DMS153 (cell line): Measurements from ENCODE around the gene TIMM23.
"Not testable (repeated sequence)": the region's sequence is repeated elsewhere in the genome, so short reads cannot be mapped to it uniquely, and the experiment has no call there.

ENCODE experiments used
- DNase-seq: peaks from one replicate; lab custom pipeline; 2025; lab: John Stamatoyannopoulos, UW

The TIMM23 gene

DNA sequence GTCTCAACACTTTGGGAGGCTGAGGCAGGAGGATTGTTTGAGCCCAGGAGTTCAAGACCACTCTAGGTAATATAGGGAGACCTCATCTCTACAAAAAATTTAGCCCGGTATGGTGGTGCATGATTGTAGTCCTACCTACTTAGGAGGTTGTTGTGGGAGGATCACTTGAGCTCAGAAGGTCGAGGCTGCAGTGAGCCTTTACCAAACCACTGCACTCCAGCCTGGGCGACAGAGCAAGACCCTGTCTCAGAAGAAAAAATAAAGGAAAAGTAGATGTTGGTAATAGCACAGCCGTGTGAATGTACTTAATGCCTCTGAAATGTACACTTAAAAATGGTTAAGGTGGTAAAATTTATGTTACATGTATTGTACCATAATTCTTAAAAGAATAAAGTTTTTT is 25.3 kb downstream of the TIMM23 start:
- DNase-seq = no peak

- no peak for DNase-seq
Measured at GRCh38 chr10:45997994-45998763, 25.9 kb downstream of the TIMM23 start.

DNA sequence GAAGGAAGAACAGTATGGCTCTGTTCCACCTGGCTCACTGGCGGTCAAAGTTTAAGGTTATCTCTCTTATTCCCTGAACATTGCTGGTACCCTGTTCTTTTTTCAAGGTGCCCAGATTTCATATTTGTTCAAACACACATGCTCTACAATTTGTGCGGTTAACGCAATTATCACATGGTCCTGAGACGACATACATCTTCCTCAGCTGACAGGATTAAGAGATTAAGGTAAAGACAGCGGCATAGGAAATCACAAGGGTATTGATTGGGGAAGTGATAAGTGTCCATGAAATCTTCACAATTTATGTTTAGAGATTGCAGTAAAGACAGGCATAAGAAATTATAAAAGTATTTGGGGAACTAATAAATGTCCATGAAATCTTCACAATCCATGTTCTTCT is 27.7 kb downstream of the TIMM23 start:
- DNase-seq = not testable (repeated sequence)

- no peak for DNase-seq
Measured at GRCh38 chr10:46000538-46000937, 28.2 kb downstream of the TIMM23 start.

GRCh38 chr10:46001187-46001756 is 29.0 kb downstream of the TIMM23 start:
- DNase-seq = no peak

DNA sequence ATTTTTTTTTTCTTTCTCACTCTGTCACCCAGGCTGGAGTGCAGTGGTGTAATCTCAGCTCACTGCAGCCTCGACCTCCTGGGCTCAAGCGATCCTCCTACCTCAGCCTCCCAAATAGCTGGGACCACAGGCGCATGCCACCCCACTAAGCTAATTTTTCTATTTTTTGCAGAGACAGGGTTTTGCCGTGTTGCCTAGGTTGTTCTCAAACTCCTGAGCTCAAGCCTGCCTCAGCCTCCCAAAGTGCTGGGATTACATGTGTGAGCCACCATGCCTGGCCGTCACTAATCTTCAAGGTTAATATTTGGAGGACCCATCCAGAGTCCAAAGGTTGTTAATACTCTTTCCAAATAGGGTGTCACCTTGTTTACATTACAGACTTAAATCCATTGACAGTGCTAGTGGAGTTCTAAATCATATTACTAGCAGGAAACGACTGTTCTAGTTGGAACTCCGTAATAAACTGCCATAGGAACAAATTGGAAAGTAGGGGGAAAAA is 29.9 kb downstream of the TIMM23 start:
- not testable (repeated sequence) for DNase-seq

- no peak for DNase-seq
Measured at GRCh38 chr10:46002916-46003693, 30.8 kb downstream of the TIMM23 start.

DNA sequence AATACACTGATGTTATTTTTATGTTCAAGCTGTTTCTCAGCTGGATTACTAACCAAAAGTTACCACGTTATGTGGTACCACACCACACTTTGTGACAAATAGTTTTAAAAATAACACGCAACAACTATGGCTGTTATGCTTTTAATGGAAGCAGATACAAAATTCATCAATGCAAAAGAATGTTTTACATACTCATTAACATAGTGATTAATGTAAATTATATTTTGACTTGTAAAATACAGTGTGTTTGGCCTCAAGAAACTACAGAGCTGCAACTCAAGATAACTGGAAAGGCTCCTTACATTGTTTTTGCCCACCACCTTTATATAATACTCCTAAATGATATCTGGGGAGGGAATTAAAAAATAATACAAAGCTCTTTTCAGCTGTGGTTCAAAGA is 32.7 kb downstream of the TIMM23 start:
- no peak for DNase-seq

DNA sequence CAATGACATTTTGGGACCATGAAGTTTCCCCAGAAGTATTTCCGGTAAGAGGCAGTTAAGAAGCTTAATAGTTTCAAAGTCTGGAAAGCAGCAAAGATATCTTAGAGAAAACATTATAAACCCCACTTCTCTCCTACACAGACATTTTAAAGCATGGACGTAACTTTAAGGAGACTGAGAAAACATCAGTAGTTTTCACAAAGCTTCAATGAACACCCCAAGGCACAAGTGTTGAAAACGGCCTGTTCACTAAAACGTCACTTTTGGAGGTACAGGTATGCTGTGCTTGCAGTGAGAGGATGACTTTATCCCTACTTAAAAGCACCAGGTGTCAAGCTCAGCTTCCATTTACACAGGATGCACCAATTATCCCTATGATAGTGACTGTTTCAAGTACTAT is 33.1 kb downstream of the TIMM23 start:
- DNase-seq = no peak

GRCh38 chr10:46006219-46006618 is 33.9 kb downstream of the TIMM23 start:
- DNase-seq = no peak

DNA sequence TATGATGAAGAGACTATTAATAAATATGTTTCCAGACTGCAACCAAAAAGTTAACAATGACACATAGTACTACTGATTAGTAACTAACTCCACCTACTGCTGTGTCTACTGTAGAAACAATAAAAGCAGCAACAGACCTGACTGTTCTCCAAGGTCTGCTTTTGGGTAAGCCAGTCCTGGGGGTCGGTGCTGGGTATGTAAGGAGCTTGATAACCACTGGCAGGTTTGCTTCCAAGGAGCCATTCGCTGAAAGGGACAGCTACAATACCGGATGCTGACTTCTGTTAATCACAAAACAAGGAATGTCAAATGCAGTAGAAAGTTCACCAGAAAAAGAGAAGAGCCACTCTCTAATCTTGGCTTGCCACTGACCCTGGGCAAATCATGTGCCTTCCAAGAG is 40.5 kb downstream of the TIMM23 start:
- DNase-seq = no peak

GRCh38 chr10:46014206-46014605 is 41.9 kb downstream of the TIMM23 start:
- DNase-seq = no peak

DNA sequence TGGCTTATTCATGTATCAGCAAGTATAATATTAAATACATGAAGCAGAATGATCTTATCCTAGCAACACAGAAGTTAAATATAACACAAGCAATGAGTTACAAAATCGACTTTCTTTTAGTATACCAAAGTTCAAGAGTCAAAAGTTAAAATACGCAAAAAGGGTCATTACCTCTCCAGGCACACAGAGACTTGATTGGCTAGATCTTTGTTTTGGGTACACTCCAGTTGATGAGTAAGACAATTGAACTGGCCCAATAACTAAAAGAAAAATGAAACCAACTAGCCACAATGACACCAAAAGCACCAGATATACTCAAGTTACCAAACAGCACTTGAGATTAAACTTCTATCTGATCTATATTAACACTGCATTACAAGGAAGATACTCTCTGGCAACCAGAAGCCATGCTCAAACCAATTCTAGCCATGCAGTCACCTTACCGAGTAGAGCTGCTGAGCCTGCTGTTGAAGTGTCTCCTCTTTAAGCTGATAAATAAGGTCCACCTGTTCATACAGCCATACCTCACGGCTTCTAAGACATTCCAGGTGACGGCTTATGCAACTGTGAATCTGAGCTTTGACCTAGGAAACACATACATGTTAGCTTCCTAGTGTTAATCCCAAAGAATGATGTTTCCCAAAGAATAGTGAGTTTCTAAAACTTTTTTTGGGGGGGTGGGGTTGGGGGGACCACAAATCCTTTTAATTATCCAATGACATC is 42.6 kb downstream of the TIMM23 start:
- DNase-seq = no peak

GRCh38 chr10:46016190-46016589 is 43.9 kb downstream of the TIMM23 start:
- DNase-seq = no peak

DNA sequence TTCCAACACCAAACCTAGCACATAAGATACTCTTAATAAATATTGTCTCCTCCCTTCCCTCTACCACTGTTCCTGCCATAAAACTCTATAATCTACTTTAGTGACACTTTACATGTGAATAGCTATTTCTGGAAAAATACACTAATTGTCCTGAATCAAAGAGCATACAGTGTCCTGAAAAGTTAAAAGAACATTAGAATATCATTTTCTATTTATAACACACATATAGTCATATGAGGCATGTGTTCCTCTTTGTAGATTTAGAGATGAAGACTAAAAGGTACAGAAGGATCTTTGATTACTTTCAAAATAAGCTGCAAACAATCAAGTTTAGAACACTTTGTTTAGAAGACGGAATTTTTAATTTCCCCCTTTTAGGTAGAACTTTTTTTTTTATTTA is 44.5 kb downstream of the TIMM23 start:
- no peak for DNase-seq

GRCh38 chr10:46017733-46018132 is 45.4 kb downstream of the TIMM23 start:
- no peak for DNase-seq

DNA sequence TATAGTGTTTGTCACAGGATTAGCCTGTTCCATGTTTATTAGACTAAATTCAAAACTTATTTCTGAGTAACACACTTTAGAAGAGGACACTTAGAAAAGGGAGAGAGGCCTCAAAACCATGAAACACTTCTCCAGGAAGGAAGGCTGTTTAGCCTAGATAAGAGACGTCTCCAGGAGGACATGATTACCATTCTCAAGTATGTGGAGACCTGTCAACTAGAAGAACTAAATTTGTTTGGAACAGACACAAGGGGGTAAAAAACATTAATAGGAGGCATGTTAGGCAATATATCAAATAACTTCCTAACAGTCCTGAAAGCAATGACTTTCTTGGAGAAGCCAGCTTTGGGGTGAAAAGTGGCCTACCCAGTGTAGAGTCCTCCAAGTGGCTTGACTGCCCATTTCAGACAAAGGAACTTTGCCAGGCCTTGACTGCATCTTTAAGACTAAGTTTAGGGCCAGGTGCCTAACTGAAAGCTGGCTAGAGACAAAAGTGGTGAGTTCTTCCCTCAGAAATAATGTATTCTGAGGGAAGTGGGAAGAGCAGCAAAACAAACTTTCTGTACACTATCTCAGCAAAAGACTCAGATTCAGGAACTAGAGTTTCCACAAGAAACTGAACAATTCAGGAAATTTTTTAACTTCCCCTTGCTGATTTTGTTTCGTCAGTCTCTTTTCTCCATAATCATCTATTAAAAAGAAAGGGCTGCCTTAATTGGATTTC is 46.3 kb downstream of the TIMM23 start:
- DNase-seq = no peak

DNA sequence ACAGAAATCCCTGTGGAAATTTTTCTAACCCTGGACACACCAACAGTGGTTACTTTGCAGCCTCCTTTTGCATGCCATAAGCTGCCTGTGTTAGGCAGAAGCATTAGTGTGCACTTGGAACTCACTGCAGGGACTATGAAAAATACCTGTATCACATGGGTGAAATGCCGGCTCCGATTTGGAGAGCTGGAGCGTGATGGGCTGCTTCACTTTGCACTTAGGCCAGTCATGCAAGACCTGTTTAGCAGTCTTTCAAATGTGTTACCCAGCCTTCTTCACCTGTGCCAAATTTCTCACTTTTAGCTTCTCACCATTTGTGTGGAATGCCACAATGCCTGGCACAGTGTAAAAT is 46.9 kb downstream of the TIMM23 start:
- DNase-seq = no peak

DNA sequence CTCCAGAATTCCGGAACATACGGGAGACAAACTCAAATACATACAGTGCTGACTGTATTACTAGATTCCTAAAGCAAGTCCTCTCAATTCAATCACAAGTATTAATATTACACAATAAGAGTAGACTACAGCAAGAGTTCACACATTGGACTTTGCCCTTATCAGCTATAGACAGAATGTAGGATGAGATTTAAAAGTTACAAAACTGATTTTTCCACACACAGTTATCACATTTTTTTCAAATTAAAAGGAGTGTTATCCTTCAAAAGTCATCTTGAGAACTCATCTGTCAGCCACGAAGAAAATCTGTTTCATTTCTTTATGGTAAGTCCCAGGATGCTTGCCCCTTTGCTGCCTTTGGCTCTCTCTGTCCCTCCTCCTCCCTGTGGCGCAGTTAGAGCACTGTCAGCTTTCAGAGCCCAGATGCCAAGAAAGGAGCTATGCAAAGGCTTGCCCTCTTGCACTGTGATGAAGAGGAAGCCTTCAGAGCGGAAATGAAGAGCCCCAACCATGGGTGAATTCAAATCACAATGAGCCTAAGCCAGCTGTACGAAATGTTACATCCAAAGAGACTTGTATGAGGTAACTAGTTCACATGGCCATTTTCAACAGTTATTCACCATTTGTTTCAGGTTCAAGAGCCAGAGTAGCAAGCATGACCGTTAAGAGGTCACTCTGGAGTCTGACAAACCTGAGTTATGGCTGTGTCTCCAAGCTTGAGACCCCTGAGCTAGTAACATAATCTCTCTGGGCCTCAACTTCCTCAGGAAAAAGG is 47.5 kb downstream of the TIMM23 start:
- DNase-seq = no peak

GRCh38 chr10:46020344-46020657 is 48.0 kb downstream of the TIMM23 start:
- DNase-seq = no peak
